ENCODE measurements around the gene HIP1. TPM values are rescaled to one million over a fixed set of nuclear protein-coding genes. Genes with fewer than 3 reads are reported as not detected.

HIP1 gene
- total and polyA plus RNA-seq, 2 of the 4 experiments (the other 2 are of a cell fraction) = 6.8 to 10.0 TPM

DNA sequence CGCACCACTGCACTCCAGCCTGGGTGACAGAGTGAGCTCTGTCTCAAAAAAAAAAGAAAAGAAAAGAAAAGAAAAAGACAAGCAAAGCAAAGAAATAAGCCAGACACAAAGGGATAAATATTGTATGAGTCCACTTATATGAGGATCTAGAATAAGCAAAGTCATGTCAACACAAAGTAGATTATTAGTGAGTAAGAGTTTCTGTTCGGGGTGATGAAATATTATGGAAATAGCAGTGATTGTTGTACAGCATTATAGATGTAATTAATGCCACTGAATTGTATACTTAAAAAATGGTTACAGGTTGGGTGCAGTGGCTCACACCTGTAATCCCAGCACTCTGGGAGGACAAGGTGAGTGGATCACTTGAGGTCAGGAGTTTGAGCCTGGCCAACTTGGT is 83.2 kb downstream of the HIP1 start:
- no peak for ATAC-seq (ENCODE audit: low read depth)
- no TSS peak for BruUV-seq (replicated peaks)
- Histone ChIP-seq H4K8ac (ENCODE audit: low read depth in 2 of 2, low read length in 2 of 2) (no peak overlapping the region), H3K9ac (ENCODE audit: low read depth, low read length) (no peak overlapping the region), H2AFZ (replicated peaks; ENCODE audit: low read length, poor library complexity) (no peak overlapping the region), H2BK20ac (ENCODE audit: low read depth, low read length) (no peak overlapping the region), H2BK120ac (ENCODE audit: low read depth, low read length) (no peak overlapping the region), H3K4me1 (ENCODE audit: control insufficient read depth, insufficient read depth, low read length) (peaks cover 4% of the 10 kb centered on the region), H3K56ac (ENCODE audit: extremely low read depth, insufficient read depth, low read length) (no peak overlapping the region), H3K27me3 (ENCODE audit: control insufficient read depth, insufficient read depth, low read length) (no peaks in the 10 kb centered on the region), H3K27ac (ENCODE audit: insufficient read depth, low read length) (no peak overlapping the region), H3K4ac (ENCODE audit: low read depth, low read length) (no peak overlapping the region), H2BK15ac (ENCODE audit: low read depth, low read length) (no peak overlapping the region), H3K18ac (ENCODE audit: low read depth, low read length) (no peak overlapping the region), H3K4me2 (ENCODE audit: low read depth, low read length) (no peak overlapping the region), H4K5ac (ENCODE audit: low read depth, low read length) (no peak overlapping the region), H4K91ac (ENCODE audit: insufficient read depth, low read depth, low read length) (no peak overlapping the region), H2AK5ac (ENCODE audit: low read depth, low read length) (no peak overlapping the region), H3K79me1 (ENCODE audit: low read depth in 1 of 2, low read length in 2 of 2) (peaks cover 0 to 10% of the 10 kb centered on the region in 2 experiments; a peak in 3 of 4 replicates), H3K14ac (replicated peaks; ENCODE audit: low read depth, low read length) (no peak overlapping the region), H2BK5ac (ENCODE audit: low read depth, low read length, poor library complexity, severe bottlenecking) (no peak overlapping the region), H3K9me1 (ENCODE audit: insufficient read depth, low read length) (no peaks in the 10 kb centered on the region), H3K9me3 (ENCODE audit: control insufficient read depth, insufficient read depth, low read length) (no peaks in the 10 kb centered on the region), H3K36me3 (ENCODE audit: control insufficient read depth, insufficient read depth, low read length) (no peaks in the 10 kb centered on the region), H3K23ac (ENCODE audit: low read depth, low read length) (no peak overlapping the region), H4K20me1 (ENCODE audit: insufficient read depth, low read length) (no peaks in the 10 kb centered on the region; the same call in 1 of the 2 replicates), H2AK9ac (replicated peaks; ENCODE audit: low read depth, low read length, poor library complexity) (no peak overlapping the region), H3K4me3 (ENCODE audit: insufficient read depth, low read depth, low read length) (no peak overlapping the region)
- intact Hi-C loops (cut with micrococcal nuclease) = no loop called here
- in situ Hi-C loops (cut with MboI; ENCODE audit: low sequenced_read_pairs) = no loop called here
- TF ChIP-seq MAFK (IDR thresholded peaks at IDR 0.05; ENCODE audit: low read depth, low read length) = no peak
- TF ChIP-seq NFE2L2 (IDR thresholded peaks at IDR 0.05; ENCODE audit: low read depth, low read length) = no peak
- no peak for TF ChIP-seq FOS (IDR thresholded peaks at IDR 0.05; ENCODE audit: low read depth, low read length)
- TF ChIP-seq, protein P1, sequence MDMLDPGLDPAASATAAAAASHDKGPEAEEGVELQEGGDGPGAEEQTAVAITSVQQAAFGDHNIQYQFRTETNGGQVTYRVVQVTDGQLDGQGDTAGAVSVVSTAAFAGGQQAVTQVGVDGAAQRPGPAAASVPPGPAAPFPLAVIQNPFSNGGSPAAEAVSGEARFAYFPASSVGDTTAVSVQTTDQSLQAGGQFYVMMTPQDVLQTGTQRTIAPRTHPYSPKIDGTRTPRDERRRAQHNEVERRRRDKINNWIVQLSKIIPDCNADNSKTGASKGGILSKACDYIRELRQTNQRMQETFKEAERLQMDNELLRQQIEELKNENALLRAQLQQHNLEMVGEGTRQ (IDR thresholded peaks at IDR 0.05; ENCODE audit: low read depth, low read length) = no peak
- no peak for TF ChIP-seq MAZ (IDR thresholded peaks at IDR 0.05; ENCODE audit: borderline replicate concordance, low read depth, low read length)
- TF ChIP-seq, protein P2, sequence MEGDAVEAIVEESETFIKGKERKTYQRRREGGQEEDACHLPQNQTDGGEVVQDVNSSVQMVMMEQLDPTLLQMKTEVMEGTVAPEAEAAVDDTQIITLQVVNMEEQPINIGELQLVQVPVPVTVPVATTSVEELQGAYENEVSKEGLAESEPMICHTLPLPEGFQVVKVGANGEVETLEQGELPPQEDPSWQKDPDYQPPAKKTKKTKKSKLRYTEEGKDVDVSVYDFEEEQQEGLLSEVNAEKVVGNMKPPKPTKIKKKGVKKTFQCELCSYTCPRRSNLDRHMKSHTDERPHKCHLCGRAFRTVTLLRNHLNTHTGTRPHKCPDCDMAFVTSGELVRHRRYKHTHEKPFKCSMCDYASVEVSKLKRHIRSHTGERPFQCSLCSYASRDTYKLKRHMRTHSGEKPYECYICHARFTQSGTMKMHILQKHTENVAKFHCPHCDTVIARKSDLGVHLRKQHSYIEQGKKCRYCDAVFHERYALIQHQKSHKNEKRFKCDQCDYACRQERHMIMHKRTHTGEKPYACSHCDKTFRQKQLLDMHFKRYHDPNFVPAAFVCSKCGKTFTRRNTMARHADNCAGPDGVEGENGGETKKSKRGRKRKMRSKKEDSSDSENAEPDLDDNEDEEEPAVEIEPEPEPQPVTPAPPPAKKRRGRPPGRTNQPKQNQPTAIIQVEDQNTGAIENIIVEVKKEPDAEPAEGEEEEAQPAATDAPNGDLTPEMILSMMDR (conservative IDR thresholded peaks at IDR 0.05; ENCODE audit: low read depth, low read length) = no peak
- no peak for TF ChIP-seq RAD21 (IDR thresholded peaks at IDR 0.05; ENCODE audit: low read length)
- no peak for TF ChIP-seq BHLHE40 (IDR thresholded peaks at IDR 0.05; ENCODE audit: low read depth, low read length)
- TF ChIP-seq CEBPB (IDR thresholded peaks at IDR 0.05; ENCODE audit: low read depth, low read length) = no peak
- dilution Hi-C loops (cut with HindIII; ENCODE audit: low sequenced_read_pairs, unreplicated experiment) = no loop called here
- ChIA-PET CTCF (no interaction called here), POLR2A (ENCODE audit: unreplicated experiment) (interaction anchor here (0.6 kb wide), 1 partner anchor 314 kb away, joined by 3 read pairs; no protein-coding TSS in a partner anchor)
- no peak for DNase-seq
- WGBS, 2 experiments (ENCODE audit: extremely low coverage in 2 of 2, insufficient read length in 1 of 2) = no CpG with 5 or more reads among the region's 2 CpGs
